Kidney (tissue), 14 donors: ENCODE data around the gene C14orf93. TPM values are rescaled to one million over a fixed set of nuclear protein-coding genes. Genes with fewer than 3 reads are reported as not detected.
"Not testable (repeated sequence)": the region's sequence is repeated elsewhere in the genome, so short reads cannot be mapped to it uniquely, and the experiment has no call there.

Experiments
- DNase-seq, 5 donors: peaks; one replicate each; pipeline ENCODE4 v3.0.0-alpha.2; 2013 to 2020
- FAIRE-seq: peaks from 2 replicates; lab custom pipeline; 2012; peaks lifted over from hg19 to GRCh38; lab: Jason Lieb, UNC
- H3K27ac ChIP-seq, 2 donors: one replicate each; pipeline ENCODE4 v1.7.0; 2013; ENCODE audit warnings: low read depth in 2 of 2, low read length in 2 of 2, inconsistent platforms in 1 of 2
- H3K27me3 ChIP-seq: one replicate; pipeline ENCODE4 v1.7.1; 2013; ENCODE audit warnings: low read length, inconsistent platforms; ENCODE audit not compliant: control insufficient read depth, insufficient read depth
- H3K36me3 ChIP-seq, 3 donors: one replicate each; pipeline versions ENCODE4 v1.7.0 to v1.7.1; 2013; ENCODE audit warnings: low read length in 3 of 3, control low read depth in 1 of 3, inconsistent platforms in 1 of 3; ENCODE audit not compliant: insufficient read depth in 3 of 3, control insufficient read depth in 2 of 3
- H3K4me1 ChIP-seq, 3 donors: one replicate each; pipeline versions ENCODE4 v1.7.0 to v1.7.1; 2013; ENCODE audit warnings: low read length in 3 of 3, inconsistent platforms in 1 of 3, low read depth in 1 of 3; ENCODE audit not compliant: control insufficient read depth in 2 of 3, insufficient read depth in 2 of 3
- H3K4me3 ChIP-seq, 3 donors: one replicate each; pipeline versions ENCODE4 v1.7.0 to v1.8.1; 2013; ENCODE audit warnings: low read length in 3 of 3, control low read depth in 1 of 3, inconsistent platforms in 1 of 3
- H3K9ac ChIP-seq, 3 donors: one replicate each; pipeline versions ENCODE4 v1.7.0 to v1.7.1; 2013; ENCODE audit warnings: low read length in 3 of 3, control low read depth in 1 of 3, inconsistent platforms in 1 of 3
- H3K9me3 ChIP-seq, 3 donors: one replicate each; pipeline versions ENCODE4 v1.7.0 to v1.7.1; 2013; ENCODE audit warnings: low read length in 3 of 3, control low read depth in 1 of 3, inconsistent platforms in 1 of 3; ENCODE audit not compliant: control insufficient read depth in 2 of 3, insufficient read depth in 1 of 3
- intact Hi-C: fragments of 100-400 bp; cut with DNase I; formaldehyde crosslinking; loops from one replicate; pipeline ENCODE4 v1.11.1; 2022
- polyA plus RNA-seq: library from polyadenylated mRNA; stranded (reverse); fragments of 350-450 nt; fragmentation: Illumina TruSeq; extraction: RNeasy Lipid Tissue Mini Kit (QIAGEN cat#74804); gene quantifications from one replicate; pipeline ENCODE4 v1.2.3, GENCODE V29; 2014; ENCODE audit warnings: low read depth, low replicate concordance; ENCODE audit not compliant: insufficient read depth
- total RNA-seq: library from RNA; stranded (reverse); fragmentation: NEBNext Ultra II Directional; extraction: Animal tissue kit (Norgen Biotek cat#: 25700); gene quantifications from one replicate; pipeline ENCODE4 v1.2.1, GENCODE V29; 2021
- TF ChIP-seq, protein P1 (sequence below): IDR thresholded peaks from 3 replicates; pipeline ENCODE4 v1.5.1; 2012; ENCODE audit warnings: mild to moderate bottlenecking, moderate library complexity, borderline replicate concordance; ENCODE audit not compliant: insufficient read depth; ENCODE audit errors: extremely low read depth
- donor health status: control.
- donor health status: control.
- donor health status: control.
- donor health status: control.
- donor health status: control.
- donor health status: DM: yes; HTN: yes; CAD: no.
- donor health status: Normal renal cell carcinoma (clear cell type).

Gene C14orf93
- total and polyA plus RNA-seq, 2 donors from 2014 or later, result 9.5 to 9.6 TPM

DNA sequence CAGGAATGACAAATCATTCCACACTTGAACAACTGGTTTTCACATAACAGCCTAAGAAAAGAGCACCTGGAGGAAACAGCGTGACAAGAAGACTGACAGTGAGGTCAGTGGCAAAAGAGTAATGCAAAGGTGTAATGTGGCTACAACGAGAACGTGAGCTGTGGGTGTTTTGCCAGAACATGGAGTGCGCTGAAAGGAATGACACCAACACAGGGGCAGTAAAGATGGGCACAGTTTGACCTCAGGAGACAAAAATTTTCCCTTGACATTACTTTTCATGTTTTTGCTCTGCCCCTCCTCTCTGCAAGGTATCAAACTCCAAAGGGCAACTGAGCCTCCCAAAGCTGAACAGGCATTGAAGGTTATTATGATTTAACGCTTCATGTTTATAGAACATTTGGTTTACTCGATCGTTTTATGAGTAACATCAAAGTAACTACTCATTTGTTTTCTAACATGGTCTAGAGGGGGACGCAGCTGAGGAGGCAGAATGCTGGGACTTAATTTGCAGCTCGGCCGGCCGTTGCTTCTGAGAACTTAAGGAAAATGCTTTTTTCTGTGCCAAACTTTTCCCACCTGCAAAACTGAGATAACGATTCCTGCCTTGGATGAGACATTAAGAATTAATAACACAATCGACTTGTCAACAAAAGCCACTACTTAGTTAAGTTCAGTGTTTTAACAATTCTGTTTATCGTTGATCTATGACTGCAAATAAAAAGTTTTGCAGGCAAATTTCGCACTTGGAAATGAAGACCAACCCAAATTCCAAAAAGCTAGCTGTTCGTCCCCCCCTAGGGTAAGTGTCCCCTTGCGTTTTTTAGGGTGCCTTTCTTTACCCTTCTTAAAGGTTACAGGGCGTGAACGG lies 54.0 kb downstream of the C14orf93 start:
- Histone ChIP-seq H3K27ac (peak overlapping the region; percentile 92 to 95), H3K9ac (peak overlapping the region; percentile 65 to 86 (median 75)), H3K36me3 (peaks cover 0 to 5% (median 4%) of the 10 kb centered on the region in 3 donors), H3K4me1 (peaks cover 0 to 4% (median 3%) of the 10 kb centered on the region in 3 donors), H3K4me3 (peak overlapping the region; percentile 76 to 90 (median 86)), H3K27me3 (no peaks in the 10 kb centered on the region), H3K9me3 (no peaks in the 10 kb centered on the region)
- intact Hi-C loops, result no loop called here
- peak in 2 of 5 donors; percentile 24 to 39 for DNase-seq
- FAIRE-seq, result no peak
- TF ChIP-seq, protein P1, sequence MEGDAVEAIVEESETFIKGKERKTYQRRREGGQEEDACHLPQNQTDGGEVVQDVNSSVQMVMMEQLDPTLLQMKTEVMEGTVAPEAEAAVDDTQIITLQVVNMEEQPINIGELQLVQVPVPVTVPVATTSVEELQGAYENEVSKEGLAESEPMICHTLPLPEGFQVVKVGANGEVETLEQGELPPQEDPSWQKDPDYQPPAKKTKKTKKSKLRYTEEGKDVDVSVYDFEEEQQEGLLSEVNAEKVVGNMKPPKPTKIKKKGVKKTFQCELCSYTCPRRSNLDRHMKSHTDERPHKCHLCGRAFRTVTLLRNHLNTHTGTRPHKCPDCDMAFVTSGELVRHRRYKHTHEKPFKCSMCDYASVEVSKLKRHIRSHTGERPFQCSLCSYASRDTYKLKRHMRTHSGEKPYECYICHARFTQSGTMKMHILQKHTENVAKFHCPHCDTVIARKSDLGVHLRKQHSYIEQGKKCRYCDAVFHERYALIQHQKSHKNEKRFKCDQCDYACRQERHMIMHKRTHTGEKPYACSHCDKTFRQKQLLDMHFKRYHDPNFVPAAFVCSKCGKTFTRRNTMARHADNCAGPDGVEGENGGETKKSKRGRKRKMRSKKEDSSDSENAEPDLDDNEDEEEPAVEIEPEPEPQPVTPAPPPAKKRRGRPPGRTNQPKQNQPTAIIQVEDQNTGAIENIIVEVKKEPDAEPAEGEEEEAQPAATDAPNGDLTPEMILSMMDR, result no peak

DNA sequence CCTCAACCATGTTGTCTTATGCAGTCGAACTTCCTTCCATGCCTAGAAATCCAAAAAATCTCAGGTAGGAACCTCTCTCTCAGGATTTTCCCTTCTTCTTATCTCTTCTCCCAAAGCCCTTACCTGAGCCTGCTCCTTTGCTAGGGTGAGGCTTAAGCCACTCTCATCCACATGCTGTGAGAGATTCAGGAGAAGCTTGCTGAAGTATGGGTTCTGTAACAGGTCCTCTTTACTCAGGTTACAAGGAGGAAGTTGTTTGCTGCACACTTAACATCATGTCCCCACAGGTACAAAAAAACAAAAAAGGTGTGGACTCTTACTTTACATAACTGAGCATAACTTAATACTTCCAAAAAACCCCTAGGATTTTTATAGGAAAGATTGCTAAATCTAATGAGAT lies 57.5 kb downstream of the C14orf93 start:
- peaks cover 0 to 4% (median 3%) of the 10 kb centered on the region in 3 donors for H3K4me1 ChIP-seq
- H3K9me3 ChIP-seq, result no peaks in the 10 kb centered on the region
- H3K27me3 ChIP-seq, result no peaks in the 10 kb centered on the region
- peaks cover 0 to 15% (median 13%) of the 10 kb centered on the region in 3 donors for H3K36me3 ChIP-seq
- no peak overlapping the region for H3K27ac ChIP-seq
- intact Hi-C loops, result no loop called here
- no peak overlapping the region for H3K9ac ChIP-seq
- DNase-seq (no peak), FAIRE-seq (no peak)
- TF ChIP-seq, protein P1, result no peak
- no peak overlapping the region for H3K4me3 ChIP-seq

DNA sequence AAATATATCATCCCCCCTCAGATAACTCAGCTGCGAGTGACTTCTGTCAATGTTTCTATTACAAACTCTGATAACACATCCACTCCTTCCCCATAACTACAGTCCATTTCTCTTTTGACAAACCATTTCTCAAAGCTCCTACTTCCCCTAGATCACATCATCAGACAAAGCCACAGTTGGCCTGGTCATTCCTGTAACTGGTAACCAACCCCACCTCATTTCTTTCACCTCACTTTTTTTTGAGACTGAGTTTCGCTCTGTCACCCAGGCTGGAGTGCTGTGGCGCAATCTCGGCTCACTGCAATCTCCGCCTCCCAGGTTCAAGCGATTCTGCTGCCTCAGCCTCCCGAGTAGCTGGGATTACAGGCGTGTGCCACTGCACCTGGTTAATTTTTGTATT lies 58.1 kb downstream of the C14orf93 start:
- not testable (repeated sequence) for DNase-seq

DNA sequence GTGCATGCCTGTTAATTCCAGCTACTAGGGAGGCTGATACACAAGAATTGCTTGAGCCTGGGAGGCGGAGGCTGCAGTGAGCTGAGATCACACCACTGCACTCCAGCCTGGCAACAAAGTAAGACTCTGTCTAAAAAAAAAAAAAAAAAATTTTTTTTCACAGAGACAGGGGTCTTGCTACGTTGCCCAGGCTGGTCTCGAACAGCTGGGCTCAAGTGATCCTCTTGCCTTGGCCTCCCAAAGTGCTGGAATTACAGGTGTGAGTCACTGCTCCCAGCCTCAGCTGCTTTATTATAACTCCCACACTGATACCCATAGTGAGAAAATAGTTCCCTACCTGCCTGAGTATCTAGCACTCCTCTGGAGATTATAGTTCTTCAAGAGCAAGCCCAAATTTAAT lies 64.3 kb downstream of the C14orf93 start:
- TF ChIP-seq, protein P1, result no peak
- peaks cover 0 to 16% (median 16%) of the 10 kb centered on the region in 3 donors for H3K36me3 ChIP-seq
- H3K9me3 ChIP-seq, result no peaks in the 10 kb centered on the region
- no peak overlapping the region for H3K27ac ChIP-seq
- H3K27me3 ChIP-seq, result no peaks in the 10 kb centered on the region
- no peak overlapping the region for H3K4me3 ChIP-seq
- DNase-seq (no peak), FAIRE-seq (no peak)
- intact Hi-C loops, result no loop called here
- no peak overlapping the region for H3K9ac ChIP-seq
- H3K4me1 ChIP-seq, result no peaks in the 10 kb centered on the region

More for the DNA sequence above, 58.1 kb downstream of the C14orf93 start:
- H3K9me3 ChIP-seq, H3K4me1 ChIP-seq, H3K9ac ChIP-seq, H3K27ac ChIP-seq, intact Hi-C loops, H3K27me3 ChIP-seq, FAIRE-seq, H3K4me3 ChIP-seq: not testable (repeated sequence)
- H3K36me3 ChIP-seq, result peaks cover 0 to 21% (median 18%) of the 10 kb centered on the region in 3 donors
